Measurements from ENCODE around the gene PSMB4. TPM values are rescaled to one million over a fixed set of nuclear protein-coding genes. Genes with fewer than 3 reads are reported as not detected.
"Not testable (repeated sequence)": the region's sequence is repeated elsewhere in the genome, so short reads cannot be mapped to it uniquely, and the experiment has no call there.

PSMB4 gene
- total and polyA plus RNA-seq, 9 donors, result 190 to 274 (median 208) TPM

GRCh38 chr1:151435174-151435573 lies 35.8 kb downstream of the PSMB4 start:
- peaks cover 4% of the 10 kb centered on the region for H3K4me1 ChIP-seq (ENCODE audit: insufficient read depth)
- DNase-seq, result no peak
- no peak overlapping the region for H3K27ac ChIP-seq

GRCh38 chr1:151436985-151437384 lies 37.6 kb downstream of the PSMB4 start:
- intact Hi-C loops (cut with DNase I), result no loop called here
- H3K4me1 ChIP-seq (ENCODE audit: insufficient read depth), result peaks cover 6% of the 10 kb centered on the region

More at GRCh38 chr1:151435174-151435573, 35.8 kb downstream of the PSMB4 start:
- no peaks in the 10 kb centered on the region for H3K27me3 ChIP-seq
- H3K4me3 ChIP-seq, result no peak overlapping the region
- intact Hi-C loops (cut with DNase I), result no loop called here
- no peak for TF ChIP-seq CTCF (IDR thresholded peaks at IDR 0.05)
- TF ChIP-seq EP300 (IDR thresholded peaks at IDR 0.05), result no peak
- TF ChIP-seq POLR2A (IDR thresholded peaks at IDR 0.05), result no peak
- no peaks in the 10 kb centered on the region for H3K36me3 ChIP-seq
- no peaks in the 10 kb centered on the region for H3K9me3 ChIP-seq
- 84 to 89% (median 84%) methylated on average over 3 of the region's 3 CpGs for WGBS, 3 donors

GRCh38 chr1:151437396-151437795 lies 38.0 kb downstream of the PSMB4 start:
- WGBS, 3 donors, result 68 to 75% (median 70%) methylated on average over 8 of the region's 8 CpGs
- intact Hi-C loops (cut with DNase I); H3K4me3 ChIP-seq; H3K27ac ChIP-seq; H3K36me3 ChIP-seq; DNase-seq; H3K9me3 ChIP-seq; H3K27me3 ChIP-seq; H3K4me1 ChIP-seq (ENCODE audit: insufficient read depth): not testable (repeated sequence)

More at GRCh38 chr1:151436985-151437384, 37.6 kb downstream of the PSMB4 start:
- Histone ChIP-seq H3K36me3 (no peaks in the 10 kb centered on the region), H3K9me3 (no peaks in the 10 kb centered on the region), H3K27ac (no peak overlapping the region), H3K27me3 (no peaks in the 10 kb centered on the region), H3K4me3 (no peak overlapping the region)
- WGBS, 3 donors, result 74 to 80% (median 75%) methylated on average over 6 of the region's 6 CpGs
- no peak for TF ChIP-seq POLR2A (IDR thresholded peaks at IDR 0.05)
- TF ChIP-seq EP300 (IDR thresholded peaks at IDR 0.05), result no peak
- no peak for DNase-seq

GRCh38 chr1:151443846-151444782 lies 44.7 kb downstream of the PSMB4 start:
- peak in 2 of 5 donors; percentile 41 to 63 for DNase-seq
- intact Hi-C loops (cut with DNase I), result loop anchor here in 2 of 4 donors (10.0 kb wide), 1 partner anchor 291 kb away; no protein-coding TSS in a partner anchor
- Histone ChIP-seq H3K4me1 (ENCODE audit: insufficient read depth) (peaks cover 6% of the 10 kb centered on the region), H3K36me3 (no peaks in the 10 kb centered on the region), H3K27me3 (no peaks in the 10 kb centered on the region), H3K9me3 (no peaks in the 10 kb centered on the region), H3K27ac (no peak overlapping the region), H3K4me3 (no peak overlapping the region)
- 41 to 48% (median 46%) methylated on average over 4 of the region's 4 CpGs for whole genome bisulfite sequencing, 3 donors
- TF ChIP-seq POLR2A (IDR thresholded peaks at IDR 0.05) (no peak), CTCF (IDR thresholded peaks at IDR 0.05) (peak; percentile 8 to 62 (median 43)), EP300 (IDR thresholded peaks at IDR 0.05) (no peak)

GRCh38 chr1:151444783-151445177 lies 45.4 kb downstream of the PSMB4 start:
- no peak for TF ChIP-seq EP300 (IDR thresholded peaks at IDR 0.05)
- TF ChIP-seq CTCF (IDR thresholded peaks at IDR 0.05), result no peak
- no peaks in the 10 kb centered on the region for H3K27me3 ChIP-seq
- H3K4me3 ChIP-seq, result no peak overlapping the region
- no peak for DNase-seq
- WGBS, 3 donors, result 46 to 64% (median 52%) methylated on average over 4 of the region's 4 CpGs
- H3K27ac ChIP-seq, result no peak overlapping the region
- H3K36me3 ChIP-seq, result no peaks in the 10 kb centered on the region
- intact Hi-C loops (cut with DNase I), result loop anchor here in 2 of 4 donors (10.0 kb wide), 1 partner anchor 290 kb away; no protein-coding TSS in a partner anchor
- no peaks in the 10 kb centered on the region for H3K9me3 ChIP-seq
- peaks cover 6% of the 10 kb centered on the region for H3K4me1 ChIP-seq (ENCODE audit: insufficient read depth)
